ENCODE data around the gene CNTLN.
A peak's percentile ranks its signal among the peaks of the same experiment; 100 is the strongest.
"Not testable (repeated sequence)": the region's sequence is repeated elsewhere in the genome, so short reads cannot be mapped to it uniquely, and the experiment has no call there.

Gene CNTLN

DNA sequence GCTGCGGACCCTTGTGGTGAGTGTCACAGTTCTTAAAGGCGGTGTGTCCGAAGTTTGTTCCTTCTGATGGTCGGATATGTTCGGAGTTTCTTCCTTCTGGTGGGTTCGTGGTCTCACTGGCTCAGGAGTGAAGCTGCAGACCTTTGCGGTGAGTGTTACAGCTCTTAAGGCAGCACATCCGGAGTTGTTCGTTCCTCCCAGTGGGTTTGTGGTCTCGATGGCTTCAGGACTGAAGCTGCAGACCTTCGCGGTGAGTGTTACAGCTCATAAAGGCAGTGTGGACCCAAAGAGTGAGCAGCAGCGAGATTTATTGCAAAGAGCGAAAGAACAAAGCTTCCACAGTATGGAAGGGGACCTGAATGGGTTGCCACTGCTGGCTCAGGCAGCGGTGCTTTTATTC lies 42.7 kb downstream of the CNTLN start:
- DNase-seq: not testable (repeated sequence)

DNA sequence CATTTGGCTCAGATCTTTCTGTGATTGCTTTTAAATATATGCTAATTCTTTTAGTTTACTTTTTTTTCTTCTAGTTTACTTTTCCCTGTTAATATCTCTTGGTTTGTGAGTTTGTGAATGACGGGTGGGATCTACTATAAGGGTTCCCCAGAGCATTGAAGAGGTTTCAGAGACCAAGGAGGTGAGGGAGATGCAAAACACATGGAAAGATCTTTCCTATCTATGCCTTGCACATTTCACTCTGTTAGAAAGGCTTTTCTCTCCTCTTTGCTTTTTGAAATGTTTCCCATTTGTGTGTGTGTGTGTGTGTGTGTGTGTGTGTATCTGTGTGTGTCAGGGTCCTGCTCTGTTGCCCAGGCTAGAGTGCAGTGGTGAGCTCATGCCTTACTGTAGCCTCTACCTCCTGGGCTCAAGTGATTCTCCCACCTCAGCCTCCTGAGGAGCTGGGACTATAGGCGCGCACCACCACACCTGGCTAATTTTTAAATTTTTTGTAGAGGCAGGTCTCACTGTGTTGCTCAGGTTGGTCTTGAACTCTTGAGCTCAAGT lies 50.7 kb downstream of the CNTLN start:
- no peak for DNase-seq

DNA sequence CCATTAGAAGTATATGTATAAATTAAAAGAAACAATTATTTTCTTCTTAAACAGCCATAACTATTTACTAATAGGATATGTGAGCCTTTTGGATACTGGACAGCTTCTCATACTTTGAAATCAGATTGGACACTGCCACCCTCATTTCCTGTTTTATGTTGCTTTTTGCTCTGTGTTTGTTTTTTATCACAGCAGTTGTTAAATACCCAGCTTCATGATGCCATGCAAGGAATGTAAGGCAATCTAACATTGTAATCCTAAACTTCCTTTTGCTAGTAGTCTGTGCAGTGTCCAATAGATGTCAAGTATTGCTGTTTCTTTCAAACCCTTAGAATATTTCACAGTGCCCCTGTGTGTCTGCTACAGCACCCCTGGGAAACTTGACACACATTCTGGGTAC lies 56.2 kb downstream of the CNTLN start:
- no peak for DNase-seq

DNA sequence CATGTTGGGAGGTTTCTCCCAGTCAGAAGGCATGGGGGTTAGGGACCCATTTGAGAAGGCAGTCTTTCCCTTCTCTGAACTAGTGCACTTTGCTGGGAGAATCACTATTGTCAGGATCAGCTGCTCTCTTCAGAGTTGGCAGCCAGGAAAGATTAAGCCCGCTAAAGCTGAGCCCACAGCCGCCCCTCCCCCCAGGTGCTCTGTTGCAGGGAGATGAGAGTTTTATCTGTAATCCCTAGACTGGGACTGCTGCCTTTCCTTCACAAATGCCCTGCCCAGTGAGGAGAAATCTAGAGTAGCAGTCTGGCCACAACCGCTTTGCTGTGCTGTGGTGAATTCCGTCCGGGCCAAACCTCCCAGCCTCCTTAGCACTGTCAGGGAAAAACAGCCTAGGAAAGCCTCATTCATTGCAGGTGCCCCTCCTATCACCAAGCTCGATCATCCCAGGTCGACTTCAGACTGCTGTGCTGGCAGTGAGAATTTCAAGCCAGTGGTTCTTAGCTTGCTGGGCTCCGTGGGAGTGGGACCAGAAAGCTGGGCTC lies 69.8 kb downstream of the CNTLN start:
- DNase-seq: no peak

DNA sequence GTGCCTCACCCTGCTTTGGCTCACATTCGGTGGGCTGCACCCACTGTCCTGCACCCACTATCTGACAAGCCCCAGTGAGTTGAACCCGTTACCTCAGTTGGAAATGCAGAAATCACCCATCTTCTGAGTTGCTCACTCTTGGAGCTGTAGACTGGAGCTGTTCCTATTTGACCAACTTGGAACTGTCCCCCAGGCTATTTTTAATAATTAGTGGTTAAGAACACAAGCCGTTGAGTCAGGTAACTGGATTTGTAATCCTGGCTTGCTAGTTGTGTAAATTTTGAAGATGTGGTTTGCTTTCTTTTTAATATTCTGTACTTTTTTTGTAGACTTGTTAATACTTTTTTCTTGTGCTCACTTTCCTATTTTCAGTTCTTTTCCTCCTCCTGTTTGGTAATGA lies 81.2 kb downstream of the CNTLN start:
- no peak for DNase-seq

DNA sequence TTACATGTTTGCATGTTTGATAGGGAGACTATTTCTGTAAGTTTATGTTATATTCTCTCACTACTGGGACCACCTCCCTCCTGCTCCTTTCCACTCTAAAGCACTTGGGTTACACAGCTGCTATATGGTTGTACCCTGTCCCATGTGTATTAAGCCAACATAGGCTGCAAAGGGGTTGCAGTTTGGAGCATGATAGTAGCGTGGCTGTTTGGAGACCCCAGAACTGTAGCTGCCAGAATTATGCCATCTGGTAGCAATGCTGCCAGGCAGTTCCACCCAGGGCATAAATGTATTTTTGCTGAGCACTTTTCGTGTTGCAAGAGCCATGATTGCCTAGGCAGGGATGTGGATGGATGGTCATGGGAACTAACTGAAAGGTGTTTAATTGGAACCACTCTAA lies 81.8 kb downstream of the CNTLN start:
- no peak for DNase-seq

DNA sequence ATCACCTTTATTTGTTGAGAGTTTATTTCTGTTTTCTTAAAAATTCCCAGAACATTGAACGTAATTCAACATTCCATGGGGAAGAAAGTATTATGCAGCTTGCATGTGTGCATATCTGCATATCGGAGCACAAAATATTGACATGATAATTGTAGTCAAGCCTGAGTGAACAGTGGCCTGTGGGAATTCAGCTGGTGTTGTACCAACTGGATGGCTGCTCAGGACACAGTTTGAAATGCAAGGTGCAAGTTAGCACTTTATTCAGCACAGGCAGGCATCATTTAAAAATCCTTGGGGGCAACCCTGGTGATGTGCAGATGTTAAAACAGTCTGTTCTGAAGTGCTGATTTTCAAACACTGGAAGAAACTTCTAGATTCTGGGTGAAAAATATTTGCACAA lies 82.4 kb downstream of the CNTLN start:
- no peak for DNase-seq

DNA sequence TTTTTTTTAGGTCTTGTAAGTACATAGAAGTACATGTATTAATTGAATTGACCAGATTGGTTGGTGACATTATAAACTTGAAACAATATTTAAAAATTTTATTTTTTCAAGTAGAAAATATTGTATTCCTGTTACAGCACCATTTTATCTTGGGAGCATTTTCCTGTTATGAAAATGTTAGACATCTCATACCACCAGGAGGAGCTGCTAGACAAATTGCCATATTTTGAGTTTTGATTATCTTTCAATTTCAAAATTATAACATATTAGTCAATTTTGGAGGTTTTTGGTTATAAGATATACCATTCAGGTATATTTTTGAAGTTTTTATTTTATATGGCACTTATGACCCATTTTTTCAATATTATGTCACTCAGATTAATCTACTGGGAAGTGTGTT lies 84.4 kb downstream of the CNTLN start:
- DNase-seq: no peak

DNA sequence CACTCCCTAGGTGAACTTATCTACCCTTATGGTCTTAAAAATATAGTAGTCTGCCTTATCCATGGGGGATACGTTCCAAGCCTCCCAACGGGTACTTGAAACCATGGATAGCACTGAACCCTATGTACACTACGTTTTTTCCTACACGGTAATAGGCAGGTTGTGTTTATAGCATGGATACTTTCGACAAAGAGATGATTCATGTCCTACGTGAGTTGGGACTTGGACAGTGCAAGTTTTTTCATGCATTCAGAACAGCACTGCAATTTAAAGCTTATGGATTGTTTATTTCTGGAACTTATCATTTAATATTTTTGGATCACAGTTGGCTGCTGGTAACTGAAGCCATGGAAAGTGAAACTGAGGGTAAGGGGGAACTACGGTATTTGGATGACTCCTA lies 88.1 kb downstream of the CNTLN start:
- DNase-seq: no peak

DNA sequence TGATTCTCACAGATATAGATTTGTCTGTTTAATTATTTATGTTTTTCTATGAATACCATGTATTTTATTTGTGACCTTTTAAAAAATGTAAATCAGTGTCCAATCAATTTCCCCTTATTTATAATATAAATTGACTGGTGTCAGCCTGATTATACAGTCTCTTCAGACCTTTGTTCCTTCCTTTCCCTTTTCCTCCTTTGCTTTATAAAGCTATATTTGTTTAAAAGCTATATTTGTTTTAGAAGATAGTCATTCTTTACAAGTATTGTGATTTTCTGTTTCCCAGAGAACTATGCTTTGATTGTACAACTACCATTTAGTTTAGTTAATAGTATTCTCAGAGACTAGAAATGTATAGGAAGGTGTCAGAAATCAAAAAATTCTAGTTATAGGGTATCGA lies 90.6 kb downstream of the CNTLN start:
- DNase-seq: no peak

DNA sequence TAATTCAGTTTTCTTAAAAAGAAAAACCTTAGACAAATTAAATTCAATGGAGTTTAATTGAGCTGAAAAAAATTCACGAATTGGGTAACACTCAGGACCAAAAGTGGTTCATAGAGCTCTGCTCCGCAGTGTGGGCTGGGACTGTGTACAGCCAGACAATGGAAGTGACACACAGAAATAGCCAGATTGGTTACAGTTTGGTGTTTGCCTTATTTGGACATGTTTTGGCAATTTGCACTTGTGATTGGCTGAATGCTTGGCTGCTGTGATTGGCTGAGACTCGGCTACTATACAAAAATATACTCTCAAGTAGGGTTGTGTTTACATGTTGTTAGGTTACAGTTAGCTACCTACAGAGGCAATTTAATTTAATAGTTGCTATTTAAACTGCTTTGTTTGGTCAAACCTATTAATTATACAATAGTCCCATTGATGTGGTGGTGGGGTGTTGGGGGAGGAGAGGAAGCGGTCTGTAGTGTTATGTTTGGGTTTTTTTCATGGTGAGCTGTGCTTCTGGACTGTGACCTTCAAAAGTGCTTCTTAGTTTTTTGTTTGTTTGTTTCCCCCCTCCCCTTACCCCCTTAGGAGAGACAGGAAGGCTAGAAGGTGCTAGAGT lies 95.2 kb downstream of the CNTLN start:
- DNase-seq: no peak

DNA sequence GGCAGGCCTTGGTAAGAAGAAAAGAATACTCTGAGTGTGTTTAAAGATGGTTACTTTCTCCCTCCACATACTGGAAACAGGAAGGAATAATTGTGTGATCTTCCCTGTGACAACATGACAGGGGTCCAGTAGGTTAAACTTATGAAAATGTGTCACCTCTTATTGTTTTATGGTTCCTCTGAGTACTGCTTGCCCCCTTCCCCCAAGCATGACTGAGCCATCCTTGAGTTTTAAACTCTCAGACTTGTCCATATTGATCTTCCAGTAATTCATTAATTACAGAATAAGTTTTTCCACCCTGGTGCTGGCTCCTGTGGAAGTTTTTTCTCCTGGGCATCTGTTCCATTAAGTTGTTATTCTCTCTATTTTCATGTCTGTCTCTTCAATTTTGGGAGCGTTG lies 95.8 kb downstream of the CNTLN start:
- no peak for DNase-seq

DNA sequence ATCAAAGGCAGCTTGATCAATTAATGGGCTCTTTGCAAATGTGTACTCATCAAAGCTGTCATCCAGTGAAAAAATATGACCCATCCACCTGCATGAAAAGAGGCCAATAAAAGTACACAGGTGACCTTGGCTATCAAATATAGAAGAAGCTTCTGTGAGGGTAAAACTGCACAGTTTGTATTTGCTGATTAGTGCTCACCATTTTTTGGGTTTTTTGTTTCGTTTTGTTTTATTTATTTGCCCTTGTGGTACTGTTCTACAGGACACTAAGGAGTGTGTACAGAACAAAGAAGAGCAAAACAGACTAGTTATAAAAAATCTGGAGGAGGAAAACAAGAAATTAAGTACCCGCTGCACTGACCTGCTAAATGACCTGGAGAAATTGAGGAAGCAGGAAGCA lies 101.3 kb downstream of the CNTLN start:
- DNase-seq: peak; percentile 9

DNA sequence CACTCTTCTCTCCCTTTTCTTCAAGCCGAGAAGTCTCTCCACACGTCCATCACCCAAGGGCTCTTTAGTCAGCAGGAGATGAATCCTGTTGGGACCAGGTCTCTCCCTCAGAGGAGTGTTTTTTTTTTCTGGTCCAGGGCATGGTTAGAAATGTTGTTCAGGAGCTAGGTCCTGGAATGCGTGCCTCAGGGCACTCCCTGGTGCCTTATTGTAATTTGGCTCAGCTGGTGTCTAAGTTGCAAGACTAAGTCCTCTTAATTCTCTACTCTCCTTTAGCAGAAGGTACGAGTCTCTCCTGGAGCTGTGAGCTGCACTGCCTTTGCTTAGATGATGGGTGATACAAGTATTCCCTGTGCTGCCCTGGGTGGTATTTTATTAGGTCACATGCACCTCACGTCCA lies 111.9 kb downstream of the CNTLN start:
- no peak for DNase-seq

DNA sequence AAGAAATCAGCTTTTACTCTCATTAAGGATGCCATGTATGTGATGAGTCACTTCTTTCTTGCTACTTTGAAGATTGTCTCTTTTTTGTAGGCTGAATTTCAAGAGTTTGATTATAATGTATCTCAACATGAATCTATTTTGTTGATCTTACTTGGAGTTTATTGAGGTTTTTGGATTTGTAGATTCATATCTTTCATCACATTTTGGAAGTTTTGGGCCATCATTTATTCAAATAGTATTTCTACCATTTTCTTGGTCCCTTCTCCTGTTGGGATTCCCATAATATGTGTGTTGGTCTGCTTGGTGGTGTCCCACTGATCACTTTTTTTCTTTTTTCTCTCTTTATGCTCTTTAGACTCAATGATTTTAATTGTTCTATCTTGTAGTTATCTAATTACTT lies 116.3 kb downstream of the CNTLN start:
- no peak for DNase-seq

DNA sequence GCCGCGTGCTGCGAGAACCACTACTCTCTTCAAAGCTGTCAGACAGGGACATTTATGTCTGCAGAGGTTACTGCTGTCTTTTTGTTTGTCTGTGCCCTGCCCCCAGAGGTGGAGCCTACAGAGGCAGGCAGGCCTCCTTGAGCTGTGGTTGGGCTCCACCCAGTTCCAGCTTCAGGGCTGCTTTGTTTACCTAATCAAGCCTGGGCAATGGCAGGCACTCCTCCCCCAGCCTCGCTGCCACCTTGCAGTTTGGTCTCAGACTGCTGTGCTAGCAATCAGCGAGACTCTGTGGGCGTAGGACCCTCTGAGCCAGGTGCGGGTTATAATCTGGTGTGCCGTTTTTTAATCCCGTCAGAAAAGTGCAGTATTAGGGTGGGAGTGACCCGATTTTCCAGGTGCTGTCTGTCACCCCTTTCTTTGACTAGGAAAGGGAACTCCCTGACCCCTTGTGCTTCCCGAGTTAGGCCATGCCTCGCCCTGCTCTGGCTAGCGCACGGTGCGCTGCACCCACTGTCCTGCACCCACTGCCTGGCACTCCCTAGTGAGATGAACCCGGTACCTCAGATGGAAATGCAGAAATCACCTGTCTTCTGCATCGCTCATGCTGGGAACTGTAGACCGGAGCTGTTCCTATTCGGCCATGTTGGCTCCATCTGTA lies 133.8 kb downstream of the CNTLN start:
- peak; percentile 71 for DNase-seq

DNA sequence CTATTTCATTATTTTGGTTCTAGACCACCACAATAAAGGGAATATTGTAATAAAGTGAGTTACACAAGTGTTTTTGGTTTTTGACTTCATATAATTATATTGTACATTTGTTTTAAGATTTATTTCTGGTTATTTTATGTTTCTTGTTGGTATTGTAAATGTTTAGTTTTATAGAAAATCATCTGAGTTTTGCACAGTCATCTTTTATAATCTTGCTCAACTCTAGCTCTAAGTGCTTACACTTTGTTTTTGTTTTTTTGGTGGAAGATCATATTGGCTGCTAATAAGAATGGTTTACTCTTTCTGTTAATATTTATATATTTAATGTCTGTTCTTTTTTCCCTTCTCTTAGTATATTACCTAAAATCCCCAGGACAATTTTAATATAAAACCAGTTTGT lies 135.0 kb downstream of the CNTLN start:
- no peak for DNase-seq

DNA sequence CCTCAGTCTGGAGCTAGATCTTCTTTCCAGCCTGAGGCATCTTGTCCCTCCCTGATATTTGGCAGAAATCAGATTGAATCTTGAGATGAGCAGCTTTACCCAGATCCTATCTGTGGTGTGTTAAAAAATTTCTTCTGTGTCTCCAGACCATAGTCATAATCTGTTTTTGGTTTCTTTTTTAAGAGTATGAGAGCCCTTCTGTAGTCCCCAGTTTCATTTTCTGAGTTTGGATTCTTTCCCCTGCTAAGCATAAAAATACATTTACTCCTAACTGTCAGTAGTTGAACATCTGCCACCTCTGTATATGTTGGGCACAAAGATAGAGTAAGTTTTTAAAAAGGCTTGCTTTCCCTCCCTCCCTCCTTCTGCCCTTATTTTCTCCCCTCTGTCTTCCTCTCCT lies 137.7 kb downstream of the CNTLN start:
- no peak for DNase-seq

DNA sequence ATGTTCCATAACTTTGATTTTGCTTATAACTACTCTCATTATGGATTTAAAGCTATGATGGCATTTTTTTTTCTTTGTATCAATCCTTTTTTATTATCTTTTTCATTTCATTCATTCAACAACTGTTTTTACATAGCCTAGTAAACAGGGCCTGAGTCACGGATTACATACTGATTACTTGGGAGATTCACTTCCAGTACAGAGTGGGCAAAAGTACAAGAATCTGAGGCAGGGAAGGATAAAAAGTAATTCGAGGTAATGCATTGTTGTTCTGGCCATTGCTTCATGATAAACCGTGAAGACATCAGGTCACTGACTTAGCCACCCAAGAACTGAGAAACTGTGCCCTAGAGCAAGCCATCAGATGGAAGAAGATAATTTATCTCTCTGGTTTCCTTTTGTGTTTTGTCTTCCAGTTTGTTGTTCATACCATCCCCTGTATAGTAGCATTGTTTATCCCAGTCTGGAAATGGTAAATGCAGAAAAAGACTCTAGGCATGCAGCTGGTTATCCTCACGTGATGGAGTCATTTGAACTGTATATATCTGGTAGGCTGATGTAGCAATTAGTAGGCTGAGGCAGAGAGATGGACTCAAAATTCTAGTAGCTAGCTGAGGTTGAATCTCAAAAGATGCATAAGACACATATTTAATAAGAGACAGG lies 145.6 kb downstream of the CNTLN start:
- DNase-seq: no peak

DNA sequence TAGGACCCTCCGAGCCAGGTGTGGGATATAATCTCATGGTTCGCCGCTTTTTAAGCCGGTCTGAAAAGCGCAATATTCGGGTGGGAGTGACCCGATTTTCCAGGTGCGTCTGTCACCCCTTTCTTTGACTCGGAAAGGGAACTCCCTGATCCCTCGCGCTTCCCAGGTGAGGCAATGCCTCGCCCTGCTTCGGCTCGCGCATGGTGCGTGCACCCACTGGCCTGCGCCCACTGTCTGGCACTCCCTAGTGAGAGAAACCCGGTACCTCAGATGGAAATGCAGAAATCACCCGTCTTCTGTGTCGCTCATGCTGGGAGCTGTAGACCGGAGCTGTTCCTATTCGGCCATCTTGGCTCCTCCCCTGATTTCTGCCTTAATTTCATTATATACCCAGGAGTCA lies 155.8 kb downstream of the CNTLN start:
- not testable (repeated sequence) for DNase-seq

DNA sequence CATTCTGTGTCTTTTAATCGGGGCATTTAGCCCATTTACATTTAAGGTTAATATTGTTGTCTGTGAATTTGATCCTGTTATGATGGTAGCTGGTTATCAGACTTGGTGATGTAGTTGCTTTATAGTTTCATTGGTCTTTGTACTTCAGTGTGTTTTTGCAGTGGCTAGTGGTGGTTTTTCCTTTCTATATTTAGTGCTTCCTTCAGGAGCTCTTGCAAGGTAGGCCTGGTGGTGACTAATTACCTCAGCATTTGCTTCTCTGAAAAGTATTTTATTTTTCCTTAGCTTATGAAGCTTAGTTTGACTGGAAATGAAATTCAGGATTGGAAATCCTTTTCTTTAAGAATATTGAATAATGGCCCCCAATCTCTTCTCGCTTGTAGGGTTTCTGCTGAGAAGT lies 156.9 kb downstream of the CNTLN start:
- no peak for DNase-seq

DNA sequence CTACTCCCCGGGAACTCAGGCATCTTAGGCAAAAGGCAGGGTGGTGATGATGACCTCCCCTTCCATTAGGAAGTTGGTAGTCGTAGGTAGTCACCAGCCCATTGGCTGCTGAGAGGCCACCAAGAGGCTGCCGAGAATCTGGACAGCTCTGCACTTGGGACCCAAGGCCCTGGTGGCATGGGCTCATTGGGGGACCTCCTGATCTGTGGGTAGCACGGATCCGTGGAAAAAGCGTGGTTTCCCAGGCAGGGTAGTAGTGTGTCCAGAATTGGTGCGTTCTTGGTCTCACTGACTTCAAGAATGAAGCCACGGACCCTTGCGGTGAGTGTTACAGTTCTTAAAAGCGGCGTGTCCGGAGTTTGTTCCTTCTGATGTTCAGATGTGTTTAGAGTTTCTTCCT lies 158.8 kb downstream of the CNTLN start:
- DNase-seq: no peak

DNA sequence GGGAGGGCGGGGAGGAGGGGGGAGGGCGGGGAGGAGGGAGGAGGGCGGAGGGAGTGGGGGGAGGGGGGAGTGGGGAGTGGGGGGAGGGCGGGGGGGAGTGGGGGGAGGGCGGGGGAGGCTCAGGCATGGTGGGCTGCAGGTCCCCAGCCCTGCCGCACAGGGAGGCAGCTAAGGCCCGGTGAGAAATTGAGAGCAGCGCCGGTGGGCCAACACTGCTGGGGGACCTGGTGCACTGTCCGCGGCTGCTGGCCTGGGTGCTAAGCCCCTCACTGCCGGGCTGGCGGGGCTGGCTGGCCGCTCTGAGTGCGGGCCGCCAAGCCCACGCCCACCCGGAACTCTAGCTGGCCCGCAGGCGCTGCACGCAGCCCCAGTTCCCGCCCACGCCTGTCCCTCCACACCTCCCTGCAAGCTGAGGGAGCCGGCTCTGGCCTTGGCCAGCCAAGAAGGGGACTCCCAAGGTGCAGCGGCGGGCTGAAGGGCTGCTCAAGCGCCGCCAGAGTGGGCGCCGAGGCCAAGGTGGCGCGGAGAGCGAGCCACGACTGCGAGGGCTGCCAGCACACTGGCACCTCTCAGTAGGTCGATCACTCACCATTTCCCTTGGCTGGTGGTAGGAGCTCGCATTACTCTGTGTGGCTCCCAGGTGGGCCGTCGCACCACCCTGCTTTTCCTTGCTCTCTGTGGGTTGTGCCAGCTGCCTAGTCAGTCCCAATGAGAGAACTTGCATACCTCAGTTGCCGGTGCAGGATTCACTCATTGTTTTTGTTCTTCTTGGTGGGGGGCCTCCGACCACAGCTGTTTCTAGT lies 160.2 kb downstream of the CNTLN start:
- no peak for DNase-seq
